ENCODE measurements around the gene SERTAD3. TPM values are rescaled to one million over a fixed set of nuclear protein-coding genes. Genes with fewer than 3 reads are reported as not detected.
A peak's percentile ranks its signal among the peaks of the same experiment; 100 is the strongest.

The SERTAD3 gene
- total RNA-seq, 4 donors from 2014 or later = 1.0 to 81.5 (median 44.7) TPM

DNA sequence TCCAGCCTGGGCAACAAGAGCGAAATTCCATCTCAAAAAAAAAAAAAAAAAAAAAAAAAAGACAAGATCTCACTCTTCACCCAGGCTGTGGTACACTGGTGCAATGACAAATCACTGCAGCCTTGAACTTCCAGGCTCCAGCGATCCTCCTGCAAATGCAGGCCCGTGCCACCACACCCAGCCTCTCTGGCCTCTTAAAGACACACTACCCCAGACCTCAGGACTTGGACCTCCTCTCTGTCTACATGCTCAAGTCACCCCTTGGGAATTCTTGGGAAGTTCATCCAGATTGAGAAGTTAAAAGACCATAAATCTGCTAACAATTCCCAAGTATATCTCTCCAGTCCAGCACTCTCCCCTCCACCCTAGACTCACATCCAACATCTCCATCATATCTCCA is 43.6 kb downstream of the SERTAD3 start:
- Histone ChIP-seq H3K4me3 (no peak overlapping the region), H3K4me1 (no peaks in the 10 kb centered on the region), H3K27me3 (no peaks in the 10 kb centered on the region), H3K27ac (no peak overlapping the region), H3K9me3 (no peaks in the 10 kb centered on the region), H3K36me3 (no peaks in the 10 kb centered on the region)
- intact Hi-C loops (cut with DNase I; ENCODE audit: low total_unique reads) = no loop called here
- TF ChIP-seq POLR2A (IDR thresholded peaks at IDR 0.05) = no peak
- TF ChIP-seq, protein P1, sequence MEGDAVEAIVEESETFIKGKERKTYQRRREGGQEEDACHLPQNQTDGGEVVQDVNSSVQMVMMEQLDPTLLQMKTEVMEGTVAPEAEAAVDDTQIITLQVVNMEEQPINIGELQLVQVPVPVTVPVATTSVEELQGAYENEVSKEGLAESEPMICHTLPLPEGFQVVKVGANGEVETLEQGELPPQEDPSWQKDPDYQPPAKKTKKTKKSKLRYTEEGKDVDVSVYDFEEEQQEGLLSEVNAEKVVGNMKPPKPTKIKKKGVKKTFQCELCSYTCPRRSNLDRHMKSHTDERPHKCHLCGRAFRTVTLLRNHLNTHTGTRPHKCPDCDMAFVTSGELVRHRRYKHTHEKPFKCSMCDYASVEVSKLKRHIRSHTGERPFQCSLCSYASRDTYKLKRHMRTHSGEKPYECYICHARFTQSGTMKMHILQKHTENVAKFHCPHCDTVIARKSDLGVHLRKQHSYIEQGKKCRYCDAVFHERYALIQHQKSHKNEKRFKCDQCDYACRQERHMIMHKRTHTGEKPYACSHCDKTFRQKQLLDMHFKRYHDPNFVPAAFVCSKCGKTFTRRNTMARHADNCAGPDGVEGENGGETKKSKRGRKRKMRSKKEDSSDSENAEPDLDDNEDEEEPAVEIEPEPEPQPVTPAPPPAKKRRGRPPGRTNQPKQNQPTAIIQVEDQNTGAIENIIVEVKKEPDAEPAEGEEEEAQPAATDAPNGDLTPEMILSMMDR (IDR thresholded peaks at IDR 0.05) = no peak
- no peak for DNase-seq

DNA sequence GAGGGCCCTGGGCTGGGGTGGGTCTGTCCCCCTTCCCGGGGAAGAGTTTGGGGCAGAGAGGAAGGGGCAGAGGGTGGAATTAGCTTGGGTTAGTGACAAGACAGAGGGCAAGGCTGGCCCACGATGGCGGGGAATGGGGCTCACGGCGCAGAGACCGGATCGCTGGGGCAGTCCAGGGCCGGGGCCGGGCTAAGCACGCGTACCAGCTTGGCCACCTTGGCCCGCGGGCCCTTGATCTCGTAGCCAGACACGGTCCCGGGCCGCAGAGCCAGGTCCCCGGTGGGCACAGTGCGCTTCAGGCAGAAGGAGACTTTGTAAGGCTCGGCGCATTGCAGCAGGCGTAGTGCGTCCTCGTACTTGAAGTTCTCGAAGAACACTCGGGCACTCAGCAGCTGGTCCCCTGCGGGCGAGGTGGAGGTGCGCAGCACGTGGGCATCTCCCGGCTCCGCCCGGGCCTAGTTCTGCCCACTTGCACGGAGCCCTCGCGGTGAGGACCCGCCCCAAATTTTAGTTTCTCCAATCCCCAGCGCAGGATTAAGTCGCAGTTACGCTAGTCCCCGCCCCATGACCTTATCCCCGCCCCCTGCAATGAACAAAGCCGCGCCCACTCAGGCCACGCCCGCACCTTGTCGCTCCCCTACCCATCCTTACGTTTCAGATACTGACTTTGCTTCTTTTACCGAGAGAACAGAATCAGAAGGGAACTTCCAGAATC is 45.6 kb downstream of the SERTAD3 start:
- no peak overlapping the region for H3K27ac ChIP-seq
- H3K9me3 ChIP-seq = no peaks in the 10 kb centered on the region
- no peaks in the 10 kb centered on the region for H3K27me3 ChIP-seq
- H3K36me3 ChIP-seq = no peaks in the 10 kb centered on the region
- no peaks in the 10 kb centered on the region for H3K4me1 ChIP-seq
- H3K4me3 ChIP-seq = no peak overlapping the region
- intact Hi-C loops (cut with DNase I; ENCODE audit: low total_unique reads) = no loop called here
- DNase-seq = peak in 1 of 2 donors; percentile 45
- TF ChIP-seq, protein P1 (IDR thresholded peaks at IDR 0.05) = no peak
- no peak for TF ChIP-seq POLR2A (IDR thresholded peaks at IDR 0.05)

- H3K4me3 ChIP-seq = no peak overlapping the region
- H3K9me3 ChIP-seq = no peaks in the 10 kb centered on the region
- intact Hi-C loops (cut with DNase I; ENCODE audit: low total_unique reads) = no loop called here
- H3K36me3 ChIP-seq = no peaks in the 10 kb centered on the region
- TF ChIP-seq, protein P1 (IDR thresholded peaks at IDR 0.05) = no peak
- no peak for TF ChIP-seq POLR2A (IDR thresholded peaks at IDR 0.05)
- no peaks in the 10 kb centered on the region for H3K27me3 ChIP-seq
- no peak overlapping the region for H3K27ac ChIP-seq
- DNase-seq = no peak
- no peaks in the 10 kb centered on the region for H3K4me1 ChIP-seq
These were observed 46.6 kb downstream of the SERTAD3 start for GRCh38 chr19:40397568-40397906.

- no peaks in the 10 kb centered on the region for H3K9me3 ChIP-seq
- intact Hi-C loops (cut with DNase I; ENCODE audit: low total_unique reads) = no loop called here
- no peak overlapping the region for H3K4me3 ChIP-seq
- no peaks in the 10 kb centered on the region for H3K4me1 ChIP-seq
- no peaks in the 10 kb centered on the region for H3K36me3 ChIP-seq
- TF ChIP-seq, protein P1 (IDR thresholded peaks at IDR 0.05) = no peak
- no peak for TF ChIP-seq POLR2A (IDR thresholded peaks at IDR 0.05)
- no peak for DNase-seq
- H3K27me3 ChIP-seq = no peaks in the 10 kb centered on the region
- H3K27ac ChIP-seq = no peak overlapping the region
These were observed 47.1 kb downstream of the SERTAD3 start for GRCh38 chr19:40396886-40397567.

GRCh38 chr19:40395956-40396355 is 48.2 kb downstream of the SERTAD3 start:
- H3K9me3 ChIP-seq = no peaks in the 10 kb centered on the region
- no peak overlapping the region for H3K4me3 ChIP-seq
- no peak for DNase-seq
- intact Hi-C loops (cut with DNase I; ENCODE audit: low total_unique reads) = no loop called here
- no peaks in the 10 kb centered on the region for H3K27me3 ChIP-seq
- TF ChIP-seq, protein P1 (IDR thresholded peaks at IDR 0.05) = no peak
- no peak for TF ChIP-seq POLR2A (IDR thresholded peaks at IDR 0.05)
- no peaks in the 10 kb centered on the region for H3K36me3 ChIP-seq
- no peak overlapping the region for H3K27ac ChIP-seq
- no peaks in the 10 kb centered on the region for H3K4me1 ChIP-seq
